ENCODE data around the gene GALNT17. TPM values are rescaled to one million over a fixed set of nuclear protein-coding genes. Genes with fewer than 3 reads are reported as not detected.

GALNT17 gene
- total RNA-seq, 1 experiment from 2014 or later: not detected

- CTCF ChIA-PET: no interaction called here
- BruUV-seq (replicated peaks): no TSS peak
- Histone ChIP-seq H3K79me2 (ENCODE audit: low read length) (no peaks in the 10 kb centered on the region), H2AFZ (ENCODE audit: low read length) (no peak overlapping the region), H3K4me1 (ENCODE audit: insufficient read depth, low read length) (no peaks in the 10 kb centered on the region), H3K9ac (ENCODE audit: low read length) (no peak overlapping the region), H3K27ac (ENCODE audit: low read length) (no peak overlapping the region), H3K4me2 (ENCODE audit: low read length) (no peak overlapping the region), H4K20me1 (ENCODE audit: low read length) (no peaks in the 10 kb centered on the region), H3K9me3 (ENCODE audit: low read length) (no peaks in the 10 kb centered on the region), H3K27me3 (ENCODE audit: low read length) (no peaks in the 10 kb centered on the region), H3F3A (ENCODE audit: low read length, unreplicated experiment) (no peaks in the 10 kb centered on the region), H3K4me3 (ENCODE audit: low read length) (no peak overlapping the region), H3K9me2 (replicated peaks; ENCODE audit: low read length) (no peaks in the 10 kb centered on the region), H3K36me3 (ENCODE audit: low read depth, low read length) (no peaks in the 10 kb centered on the region)
- DNase-seq (no peak), ATAC-seq (no peak)
- POLR2A ChIA-PET (ENCODE audit: unreplicated experiment): no interaction called here
- TF ChIP-seq EZH2 (IDR thresholded peaks at IDR 0.05; ENCODE audit: low read length, unreplicated experiment) (no peak), EZH2phosphoT487 (IDR thresholded peaks at IDR 0.05; ENCODE audit: borderline replicate concordance, low read length) (no peak)
- intact Hi-C loops (cut with micrococcal nuclease): no loop called here
Measured at GRCh38 chr7:71679480-71679879, 547.5 kb downstream of the GALNT17 start.

GRCh38 chr7:71682181-71682580, 550.2 kb downstream of the GALNT17 start:
- ATAC-seq: no peak
- TF ChIP-seq EZH2 (IDR thresholded peaks at IDR 0.05; ENCODE audit: low read length, unreplicated experiment) (no peak), EZH2phosphoT487 (IDR thresholded peaks at IDR 0.05; ENCODE audit: borderline replicate concordance, low read length) (no peak), CTCF (conservative IDR thresholded peaks at IDR 0.05; ENCODE audit: low read depth, low read length) (no peak)
- intact Hi-C loops (cut with micrococcal nuclease): no loop called here

GRCh38 chr7:71682841-71683781, 551.2 kb downstream of the GALNT17 start:
- Histone ChIP-seq H3K9me3 (ENCODE audit: low read length) (no peaks in the 10 kb centered on the region), H4K20me1 (ENCODE audit: low read length) (no peaks in the 10 kb centered on the region), H3K4me2 (ENCODE audit: low read length) (no peak overlapping the region), H3K9me2 (replicated peaks; ENCODE audit: low read length) (no peaks in the 10 kb centered on the region), H3K27ac (ENCODE audit: low read length) (no peak overlapping the region), H3K4me3 (ENCODE audit: low read length) (no peak overlapping the region), H3F3A (ENCODE audit: low read length, unreplicated experiment) (no peaks in the 10 kb centered on the region), H3K79me2 (ENCODE audit: low read length) (no peaks in the 10 kb centered on the region), H3K9ac (ENCODE audit: low read length) (no peak overlapping the region), H2AFZ (ENCODE audit: low read length) (no peak overlapping the region), H3K36me3 (ENCODE audit: low read depth, low read length) (no peaks in the 10 kb centered on the region), H3K27me3 (ENCODE audit: low read length) (no peaks in the 10 kb centered on the region), H3K4me1 (ENCODE audit: insufficient read depth, low read length) (no peaks in the 10 kb centered on the region)
- DNase-seq (no peak), ATAC-seq (no peak)
- TF ChIP-seq CTCF (conservative IDR thresholded peaks at IDR 0.05; ENCODE audit: low read depth, low read length) (no peak), EZH2 (IDR thresholded peaks at IDR 0.05; ENCODE audit: low read length, unreplicated experiment) (no peak), EZH2phosphoT487 (IDR thresholded peaks at IDR 0.05; ENCODE audit: borderline replicate concordance, low read length) (no peak)
- CTCF ChIA-PET: no interaction called here
- POLR2A ChIA-PET (ENCODE audit: unreplicated experiment): no interaction called here
- BruUV-seq (replicated peaks): no TSS peak
- intact Hi-C loops (cut with micrococcal nuclease): no loop called here

More at GRCh38 chr7:71682181-71682580, 550.2 kb downstream of the GALNT17 start:
- H3K27ac ChIP-seq (ENCODE audit: low read length): no peak overlapping the region
- no peaks in the 10 kb centered on the region for H3K9me3 ChIP-seq (ENCODE audit: low read length)
- no peaks in the 10 kb centered on the region for H3K36me3 ChIP-seq (ENCODE audit: low read depth, low read length)
- ChIA-PET POLR2A (ENCODE audit: unreplicated experiment) (no interaction called here), CTCF (no interaction called here)
- no peaks in the 10 kb centered on the region for H3K27me3 ChIP-seq (ENCODE audit: low read length)
- H3K4me1 ChIP-seq (ENCODE audit: insufficient read depth, low read length): no peaks in the 10 kb centered on the region
- no peaks in the 10 kb centered on the region for H3F3A ChIP-seq (ENCODE audit: low read length, unreplicated experiment)
- no peaks in the 10 kb centered on the region for H4K20me1 ChIP-seq (ENCODE audit: low read length)
- no peaks in the 10 kb centered on the region for H3K9me2 ChIP-seq (replicated peaks; ENCODE audit: low read length)
- DNase-seq: no peak
- H3K4me2 ChIP-seq (ENCODE audit: low read length): no peak overlapping the region
- no peak overlapping the region for H3K4me3 ChIP-seq (ENCODE audit: low read length)
- no peak overlapping the region for H3K9ac ChIP-seq (ENCODE audit: low read length)
- no TSS peak for BruUV-seq (replicated peaks)
- no peaks in the 10 kb centered on the region for H3K79me2 ChIP-seq (ENCODE audit: low read length)
- no peak overlapping the region for H2AFZ ChIP-seq (ENCODE audit: low read length)
